Lung (tissue), 12 donors: ENCODE measurements around the gene UBE2E3. TPM values are rescaled to one million over a fixed set of nuclear protein-coding genes. Genes with fewer than 3 reads are reported as not detected.
"Not testable (repeated sequence)": the region's sequence is repeated elsewhere in the genome, so short reads cannot be mapped to it uniquely, and the experiment has no call there.

Experiments
- ATAC-seq: fragments of 200-7000 bp; cut with Tn5 transposase; one replicate; pipeline ENCODE4 v1.9.1; 2020; ENCODE audit warnings: moderate number of reproducible peaks; ENCODE audit not compliant: insufficient read depth, low FRiP score
- DNase-seq, 3 donors: peaks; one replicate each; pipeline ENCODE4 v3.0.0-alpha.2; 2013 to 2017
- H3K27ac ChIP-seq, 2 donors: one replicate each; pipeline ENCODE4 v1.5.1; 2013; ENCODE audit warnings: mild to moderate bottlenecking in 2 of 2, moderate library complexity in 2 of 2, control low read depth in 1 of 2, inconsistent platforms in 1 of 2, low read depth in 1 of 2, low read length in 1 of 2
- H3K27me3 ChIP-seq, 3 donors: one replicate each; pipeline ENCODE4 v1.5.1; 2013; ENCODE audit warnings: low read length in 2 of 3; ENCODE audit not compliant: control insufficient read depth in 3 of 3, insufficient read depth in 3 of 3
- H3K36me3 ChIP-seq, 4 donors: one replicate each; pipeline ENCODE4 v1.5.1; 2013; ENCODE audit warnings: low read length in 4 of 4, mild to moderate bottlenecking in 1 of 4, moderate library complexity in 1 of 4; ENCODE audit not compliant: control insufficient read depth in 4 of 4, insufficient read depth in 4 of 4
- H3K4me1 ChIP-seq, 5 donors: one replicate each; pipeline ENCODE4 v1.5.1; 2013; ENCODE audit warnings: low read length in 5 of 5, mild to moderate bottlenecking in 2 of 5, moderate library complexity in 1 of 5; ENCODE audit not compliant: control insufficient read depth in 5 of 5, insufficient read depth in 5 of 5
- H3K4me3 ChIP-seq: one replicate; pipeline ENCODE4 v1.5.1; 2013; ENCODE audit warnings: mild to moderate bottlenecking, control low read depth, moderate library complexity
- H3K9ac ChIP-seq, 2 donors: one replicate each; pipeline ENCODE4 v1.5.1; 2013; ENCODE audit warnings: low read length in 2 of 2, control low read depth in 1 of 2; ENCODE audit not compliant: insufficient read depth in 1 of 2
- H3K9me3 ChIP-seq, 4 donors: one replicate each; pipeline ENCODE4 v1.5.1; 2013; ENCODE audit warnings: low read length in 3 of 4, mild to moderate bottlenecking in 1 of 4, moderate library complexity in 1 of 4; ENCODE audit not compliant: control insufficient read depth in 4 of 4, insufficient read depth in 3 of 4
- WGBS, 2 donors: extraction: QIAGEN DNeasy Blood & Tissue Kit; methylation state at CpG; one replicate each; pipeline ENCODE4 v1.1.7; 2013; 5-methylcytosine and 5-hydroxymethylcytosine counted together
- polyA plus RNA-seq, 2 donors: library from polyadenylated mRNA; stranded (reverse); fragments of 200-250 nt; gene quantifications; one replicate each; pipeline ENCODE4 v1.2.1, GENCODE V29; 2013
- total RNA-seq, 2 donors: library from RNA; depleted of rRNA in 1 of 2; stranded (reverse); fragments of >200 nt in 1 of 2; gene quantifications; one replicate each; pipeline ENCODE4 v1.2.1, GENCODE V29; 2014 to 2021
- TF ChIP-seq, protein P1 (sequence below): IDR thresholded peaks from 2 replicates; pipeline ENCODE4 v1.5.1; 2012; ENCODE audit warnings: mild to moderate bottlenecking; ENCODE audit errors: control extremely low read depth, extremely low read depth
- donor health status: control.
- donor health status: control.
- donor health status: Bipolar disorder and iron deficiency.
- donor health status: healthy.
- donor health status: DM: yes; HTN: yes; CAD: no.

UBE2E3 gene
- total and polyA plus RNA-seq, 4 donors = 36.4 to 103 (median 42.9) TPM

DNA sequence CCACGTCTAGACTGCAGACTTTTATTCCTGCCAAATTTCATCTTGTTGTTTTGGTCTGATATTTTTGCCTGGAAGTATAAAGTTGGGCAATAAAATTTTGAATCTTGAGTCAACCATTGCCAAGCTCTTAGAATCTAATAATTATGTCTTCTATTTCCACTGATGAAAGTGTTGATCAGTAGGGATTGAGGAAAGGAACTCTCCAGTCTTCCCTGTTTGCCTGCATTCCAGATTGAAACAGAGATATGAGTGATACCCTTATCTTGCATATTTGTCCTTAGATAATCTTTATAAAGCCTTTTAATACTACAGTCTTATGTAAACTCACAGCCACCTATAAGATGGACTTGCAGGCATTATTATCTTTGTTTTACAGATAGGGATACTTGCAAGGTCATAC, 45.5 kb upstream of the UBE2E3 start:
- Histone ChIP-seq H3K9me3 (no peaks in the 10 kb centered on the region), H3K36me3 (no peaks in the 10 kb centered on the region), H3K4me3 (no peak overlapping the region), H3K27me3 (no peaks in the 10 kb centered on the region), H3K27ac (no peak overlapping the region), H3K4me1 (peaks cover 0 to 12% (median 0%) of the 10 kb centered on the region in 5 donors), H3K9ac (no peak overlapping the region)
- DNase-seq (peak in 1 of 3 donors; percentile 16), ATAC-seq (no peak)
- TF ChIP-seq, protein P1, sequence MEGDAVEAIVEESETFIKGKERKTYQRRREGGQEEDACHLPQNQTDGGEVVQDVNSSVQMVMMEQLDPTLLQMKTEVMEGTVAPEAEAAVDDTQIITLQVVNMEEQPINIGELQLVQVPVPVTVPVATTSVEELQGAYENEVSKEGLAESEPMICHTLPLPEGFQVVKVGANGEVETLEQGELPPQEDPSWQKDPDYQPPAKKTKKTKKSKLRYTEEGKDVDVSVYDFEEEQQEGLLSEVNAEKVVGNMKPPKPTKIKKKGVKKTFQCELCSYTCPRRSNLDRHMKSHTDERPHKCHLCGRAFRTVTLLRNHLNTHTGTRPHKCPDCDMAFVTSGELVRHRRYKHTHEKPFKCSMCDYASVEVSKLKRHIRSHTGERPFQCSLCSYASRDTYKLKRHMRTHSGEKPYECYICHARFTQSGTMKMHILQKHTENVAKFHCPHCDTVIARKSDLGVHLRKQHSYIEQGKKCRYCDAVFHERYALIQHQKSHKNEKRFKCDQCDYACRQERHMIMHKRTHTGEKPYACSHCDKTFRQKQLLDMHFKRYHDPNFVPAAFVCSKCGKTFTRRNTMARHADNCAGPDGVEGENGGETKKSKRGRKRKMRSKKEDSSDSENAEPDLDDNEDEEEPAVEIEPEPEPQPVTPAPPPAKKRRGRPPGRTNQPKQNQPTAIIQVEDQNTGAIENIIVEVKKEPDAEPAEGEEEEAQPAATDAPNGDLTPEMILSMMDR = no peak
- WGBS, 2 donors = 59 to 73% methylated on average over 1 of the region's 1 CpG

DNA sequence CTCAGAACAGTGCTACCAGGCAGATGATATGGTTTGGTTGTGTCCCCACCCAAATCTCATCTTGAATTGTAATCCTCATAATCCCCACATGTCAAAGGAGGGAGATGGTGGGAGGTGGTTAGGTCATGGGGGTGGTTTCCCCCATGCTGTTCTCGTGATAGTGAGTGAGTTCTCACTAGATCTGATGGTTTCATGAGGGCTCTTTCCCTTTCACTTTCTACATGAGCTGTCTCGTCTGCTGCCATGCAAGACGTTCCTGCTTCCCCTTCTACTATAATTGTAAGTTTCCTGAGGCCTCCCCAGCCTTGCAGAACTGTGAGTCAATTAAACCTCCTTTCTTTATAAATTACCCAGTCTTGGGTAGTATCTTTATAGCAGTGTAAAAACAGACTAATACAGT, 42.9 kb upstream of the UBE2E3 start:
- not testable (repeated sequence) for DNase-seq, H3K9ac ChIP-seq, ATAC-seq, H3K27ac ChIP-seq, H3K9me3 ChIP-seq, H3K4me3 ChIP-seq, H3K27me3 ChIP-seq, H3K36me3 ChIP-seq
- peaks cover 0 to 12% (median 0%) of the 10 kb centered on the region in 5 donors for H3K4me1 ChIP-seq
- 48 to 63% methylated on average over 3 of the region's 3 CpGs for WGBS, 2 donors

DNA sequence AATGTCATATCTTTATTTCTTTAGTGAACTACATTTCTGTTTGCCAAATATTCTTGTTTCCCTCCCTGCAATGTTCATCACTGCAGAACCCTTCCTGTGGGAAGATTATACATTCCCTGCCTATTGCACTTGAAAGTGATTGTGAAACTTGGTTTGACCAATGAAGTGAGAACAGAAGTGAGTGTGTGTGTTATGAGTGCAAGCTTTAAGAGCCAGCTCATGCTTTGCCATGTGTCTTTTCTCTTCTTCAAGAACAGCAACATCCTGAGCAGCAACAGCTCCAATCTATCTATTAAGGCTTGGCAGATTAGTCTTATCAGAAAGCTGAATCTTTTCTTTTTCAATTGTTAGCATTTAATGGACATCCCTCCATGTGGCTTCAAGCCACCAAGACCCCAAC, 42.0 kb upstream of the UBE2E3 start:
- DNase-seq (peak; percentile 74 to 98 (median 96)), ATAC-seq (no peak)
- Histone ChIP-seq H3K9me3 (no peaks in the 10 kb centered on the region), H3K4me1 (peaks cover 0 to 12% (median 0%) of the 10 kb centered on the region in 5 donors), H3K4me3 (no peak overlapping the region), H3K9ac (no peak overlapping the region), H3K36me3 (no peaks in the 10 kb centered on the region), H3K27me3 (no peaks in the 10 kb centered on the region), H3K27ac (no peak overlapping the region)
- TF ChIP-seq, protein P1 = no peak

DNA sequence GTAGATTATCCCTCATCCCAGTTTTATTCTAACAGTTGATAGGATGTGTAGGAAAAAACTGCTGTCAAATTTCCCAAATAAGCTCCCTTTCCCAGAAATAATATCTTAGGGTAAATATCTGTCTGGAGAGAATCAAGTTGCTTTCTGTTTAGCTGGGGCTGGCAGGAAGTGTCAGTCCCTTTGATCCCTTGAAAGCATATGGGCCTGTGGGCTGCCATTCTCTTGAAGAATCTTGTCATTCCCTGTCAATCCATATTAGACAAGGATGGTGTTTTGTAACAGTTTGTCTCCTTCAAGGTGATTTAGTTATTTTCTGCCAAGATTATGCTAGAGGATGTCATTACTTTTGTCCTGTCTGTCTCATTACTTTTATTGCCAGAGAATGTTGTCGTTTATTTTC, 37.1 kb upstream of the UBE2E3 start:
- no peak overlapping the region for H3K9ac ChIP-seq
- H3K27ac ChIP-seq = no peak overlapping the region
- H3K4me1 ChIP-seq = peaks cover 0 to 4% (median 0%) of the 10 kb centered on the region in 5 donors
- no peaks in the 10 kb centered on the region for H3K27me3 ChIP-seq
- DNase-seq (peak in 1 of 3 donors; percentile 6), ATAC-seq (no peak)
- WGBS, 2 donors = 79 to 87% methylated on average over 1 of the region's 1 CpG
- TF ChIP-seq, protein P1 = no peak
- no peak overlapping the region for H3K4me3 ChIP-seq
- H3K9me3 ChIP-seq = no peaks in the 10 kb centered on the region
- H3K36me3 ChIP-seq = no peaks in the 10 kb centered on the region
